NT2/D1 (cell line): Measurements from ENCODE around the gene LRFN2.

ENCODE experiments used
- DNase-seq: peaks from one replicate; pipeline ENCODE4 v3.0.0-alpha.2; 2011; ENCODE audit warnings: low read depth, low spot score
- H3K27me3 ChIP-seq: 2 replicates; pipeline ENCODE4 v1.6.0; 2011; ENCODE audit warnings: mild to moderate bottlenecking; ENCODE audit not compliant: insufficient read length, insufficient read depth
- H3K36me3 ChIP-seq: 2 replicates; pipeline ENCODE4 v1.6.1; 2011; ENCODE audit warnings: mild to moderate bottlenecking, low read length, mixed read lengths; ENCODE audit not compliant: insufficient read depth, insufficient read length
- H3K4me1 ChIP-seq: 2 replicates; pipeline ENCODE4 v1.5.1; 2011; ENCODE audit not compliant: insufficient read depth, insufficient read length
- H3K4me3 ChIP-seq: 2 replicates; pipeline ENCODE4 v1.5.1; 2011; ENCODE audit warnings: low read depth; ENCODE audit not compliant: insufficient read length
- H3K9ac ChIP-seq: 2 replicates; pipeline ENCODE4 v1.6.0; 2011; ENCODE audit warnings: low read depth; ENCODE audit not compliant: insufficient read length
- H3K9me3 ChIP-seq: 2 replicates; pipeline ENCODE4 v1.5.1; 2011; ENCODE audit warnings: mild to moderate bottlenecking, low read length; ENCODE audit not compliant: insufficient read depth
- SUZ12 ChIP-seq: IDR thresholded peaks from 2 replicates; pipeline ENCODE4 v1.6.1; 2011; ENCODE audit not compliant: insufficient read length, insufficient read depth; ENCODE audit errors: extremely low read depth
- YY1 ChIP-seq: IDR thresholded peaks from 2 replicates; pipeline ENCODE4 v1.6.1; 2011; ENCODE audit not compliant: insufficient read length, insufficient read depth
- ZNF274 ChIP-seq: IDR thresholded peaks from 2 replicates; pipeline ENCODE4 v1.6.1; 2011; ENCODE audit warnings: mild to moderate bottlenecking, low read depth, low read length

Gene LRFN2

DNA sequence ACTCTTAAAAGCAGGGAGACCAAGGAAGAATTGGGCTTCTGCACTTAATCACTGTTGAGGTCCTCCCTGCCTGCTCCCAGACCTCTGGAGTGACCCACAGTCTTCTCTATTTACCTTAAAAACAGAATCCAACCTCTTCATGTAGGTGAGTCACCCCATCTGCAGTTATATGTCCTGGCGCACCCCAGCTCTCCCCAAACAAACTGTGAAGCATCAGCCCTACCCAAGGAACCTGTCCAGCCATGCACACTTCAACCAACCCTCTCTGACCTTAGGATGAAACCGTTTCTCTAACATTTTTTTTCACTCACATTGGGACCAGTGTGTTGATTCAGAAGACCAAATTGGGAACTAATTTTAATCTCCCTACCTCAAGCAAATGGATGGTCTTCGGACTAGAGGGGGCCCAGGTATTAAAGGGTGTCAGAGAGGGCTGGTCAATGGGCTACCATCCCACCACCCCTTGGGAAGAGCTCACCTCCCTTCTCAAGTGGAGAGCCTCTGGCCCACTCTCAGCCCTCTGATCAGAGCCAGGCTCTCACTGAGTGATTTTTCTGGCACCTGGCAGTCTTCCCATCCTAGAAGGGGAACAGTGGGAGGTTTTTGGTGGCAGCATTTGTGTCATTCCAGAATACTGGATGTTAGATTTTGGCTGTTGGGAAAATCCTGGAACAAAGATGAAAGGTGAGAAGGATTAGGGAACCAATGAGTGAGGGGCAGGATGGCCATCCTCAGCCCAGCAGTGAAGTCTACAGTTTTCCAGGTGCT lies 203.6 kb downstream of the LRFN2 start:
- DNase-seq: no peak
- TF ChIP-seq YY1: no peak
- TF ChIP-seq ZNF274: no peak
- no peak for TF ChIP-seq SUZ12
- H3K4me3 ChIP-seq: no peak overlapping the region
- no peaks in the 10 kb centered on the region for H3K27me3 ChIP-seq
- H3K9ac ChIP-seq: no peak overlapping the region
- no peaks in the 10 kb centered on the region for H3K9me3 ChIP-seq
- no peaks in the 10 kb centered on the region for H3K4me1 ChIP-seq
- H3K36me3 ChIP-seq: no peaks in the 10 kb centered on the region

DNA sequence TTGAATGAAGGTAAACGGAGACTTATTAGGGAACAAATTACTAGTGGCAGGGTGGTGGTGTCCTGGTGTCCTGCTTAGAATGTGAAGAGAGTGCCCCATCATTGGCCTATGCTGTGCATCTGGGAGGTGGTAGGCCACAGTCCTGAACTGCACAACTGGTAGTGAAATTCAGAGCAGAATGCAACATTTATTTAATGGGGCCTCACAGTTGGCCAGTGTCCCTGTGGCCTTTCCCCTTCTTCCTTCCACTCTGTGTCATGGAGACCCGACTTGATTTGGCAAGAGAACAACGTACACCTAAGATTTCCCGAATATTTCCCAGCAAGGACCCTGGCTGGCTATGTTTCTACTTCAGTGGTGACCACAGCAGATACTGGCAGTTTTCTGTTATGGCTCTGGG lies 206.9 kb downstream of the LRFN2 start:
- Histone ChIP-seq H3K27me3 (no peaks in the 10 kb centered on the region), H3K9ac (no peak overlapping the region), H3K4me3 (no peak overlapping the region), H3K9me3 (no peaks in the 10 kb centered on the region), H3K4me1 (no peaks in the 10 kb centered on the region), H3K36me3 (no peaks in the 10 kb centered on the region)
- no peak for DNase-seq
- no peak for TF ChIP-seq SUZ12
- no peak for TF ChIP-seq YY1
- TF ChIP-seq ZNF274: no peak

DNA sequence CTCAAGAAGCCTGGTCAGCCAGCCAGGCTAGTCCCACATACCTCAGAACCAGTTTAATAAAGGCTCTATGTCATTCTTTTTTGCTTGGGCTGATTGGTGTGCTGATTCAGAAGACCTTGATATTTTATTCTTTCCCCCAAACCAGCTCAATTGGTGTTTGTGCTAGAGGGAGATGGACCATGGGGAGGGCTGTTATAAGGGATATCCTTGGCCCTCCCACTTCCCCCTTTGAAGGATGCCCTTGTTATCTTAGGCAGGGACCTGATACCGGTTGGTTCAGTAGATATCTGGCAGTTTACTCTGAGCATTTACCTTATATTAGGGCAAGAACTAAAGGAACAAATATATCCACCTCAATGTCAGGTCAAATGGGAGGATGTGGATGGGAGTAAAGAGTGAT lies 207.4 kb downstream of the LRFN2 start:
- Histone ChIP-seq H3K9me3 (no peaks in the 10 kb centered on the region), H3K36me3 (no peaks in the 10 kb centered on the region), H3K4me1 (no peaks in the 10 kb centered on the region), H3K9ac (no peak overlapping the region), H3K27me3 (no peaks in the 10 kb centered on the region), H3K4me3 (no peak overlapping the region)
- no peak for DNase-seq
- no peak for TF ChIP-seq ZNF274
- TF ChIP-seq YY1: no peak
- no peak for TF ChIP-seq SUZ12

DNA sequence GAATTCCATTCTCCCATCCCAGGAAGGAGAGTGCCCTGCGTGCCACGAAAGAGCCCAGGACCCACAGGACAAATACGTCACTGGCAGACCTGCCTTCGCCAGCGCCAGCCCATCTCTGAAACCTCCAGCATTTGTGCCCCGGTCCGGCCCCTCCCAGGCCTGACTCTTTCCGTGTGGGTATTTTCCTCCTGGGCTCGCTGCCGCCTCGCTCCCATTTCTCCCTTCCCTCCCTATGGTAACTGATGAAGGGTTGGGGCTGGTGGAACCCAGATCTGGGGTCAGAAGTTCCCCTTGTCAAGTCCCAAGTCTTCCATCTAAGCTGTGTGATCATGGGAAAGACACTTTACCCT lies 208.5 kb downstream of the LRFN2 start:
- H3K36me3 ChIP-seq: no peaks in the 10 kb centered on the region
- DNase-seq: no peak
- H3K4me3 ChIP-seq: no peak overlapping the region
- H3K4me1 ChIP-seq: no peaks in the 10 kb centered on the region
- H3K9ac ChIP-seq: no peak overlapping the region
- TF ChIP-seq ZNF274 (no peak), SUZ12 (no peak)
- H3K9me3 ChIP-seq: no peaks in the 10 kb centered on the region
- H3K27me3 ChIP-seq: no peaks in the 10 kb centered on the region

DNA sequence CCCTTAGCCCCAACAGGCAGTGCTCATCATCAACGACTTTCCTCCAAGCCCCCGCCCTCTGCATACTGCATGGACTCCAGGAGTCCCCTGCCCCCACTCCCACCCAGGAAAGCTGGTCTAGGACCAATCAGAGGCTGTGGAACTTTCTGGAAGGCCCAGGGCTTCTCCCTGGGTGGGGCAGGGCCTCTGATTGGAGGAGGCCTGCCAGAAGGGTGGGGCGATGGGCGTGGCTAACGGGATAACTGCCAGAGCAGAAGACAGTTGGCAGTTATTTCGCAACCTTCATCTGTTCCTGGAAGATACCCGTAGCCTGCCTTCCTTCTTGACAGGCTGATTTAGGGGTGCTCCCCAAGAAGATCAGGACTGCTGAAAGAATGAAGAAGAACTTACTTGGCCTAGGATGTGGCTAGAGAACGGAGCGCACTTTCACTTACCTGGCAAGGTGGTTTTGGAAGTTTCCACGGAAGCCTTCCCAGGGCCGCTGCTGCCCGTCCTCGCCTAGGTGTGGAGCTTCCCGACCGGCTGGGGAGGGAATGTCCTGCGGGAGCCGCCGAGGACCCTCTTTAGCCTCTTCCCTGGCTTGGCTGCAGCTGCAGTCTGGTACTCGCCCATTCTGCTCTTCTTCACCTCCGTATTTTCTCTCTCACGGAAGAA lies 209.0 kb downstream of the LRFN2 start:
- DNase-seq: no peak
- Histone ChIP-seq H3K27me3 (no peaks in the 10 kb centered on the region), H3K9me3 (no peaks in the 10 kb centered on the region), H3K4me3 (no peak overlapping the region), H3K9ac (no peak overlapping the region), H3K4me1 (no peaks in the 10 kb centered on the region), H3K36me3 (no peaks in the 10 kb centered on the region)
- TF ChIP-seq SUZ12 (no peak), YY1 (no peak), ZNF274 (no peak)

DNA sequence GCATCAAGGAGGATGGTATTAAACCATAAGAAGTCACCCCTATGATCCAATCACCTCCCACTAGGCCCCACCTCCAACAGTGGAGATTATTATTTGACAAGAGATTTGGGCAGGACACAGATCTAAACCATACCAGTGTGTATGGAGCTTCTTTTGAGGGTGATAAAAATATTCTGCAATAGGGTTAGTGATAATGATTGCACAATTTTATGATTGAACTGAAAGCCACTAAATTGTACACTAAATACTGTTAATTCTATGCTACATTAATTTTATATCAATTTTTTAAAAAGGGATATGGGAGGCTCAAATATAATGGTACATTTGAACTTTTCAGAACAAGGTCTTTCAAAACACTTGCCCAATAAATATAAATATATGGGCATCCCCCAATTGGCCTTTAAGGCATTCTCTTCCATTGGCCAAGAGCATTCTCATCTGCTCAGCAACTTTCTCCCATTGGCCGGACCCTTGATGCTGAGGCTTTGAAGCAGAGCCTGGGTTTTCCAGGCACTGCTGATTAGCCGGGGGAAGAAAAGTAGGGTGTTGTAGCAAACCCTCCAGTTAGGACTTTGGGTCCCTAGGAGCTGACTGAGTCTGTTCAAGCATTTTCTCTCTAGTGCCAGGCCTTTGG lies 209.9 kb downstream of the LRFN2 start:
- TF ChIP-seq YY1: no peak
- no peak for TF ChIP-seq SUZ12
- TF ChIP-seq ZNF274: no peak
- H3K4me1 ChIP-seq: no peaks in the 10 kb centered on the region
- no peaks in the 10 kb centered on the region for H3K36me3 ChIP-seq
- no peaks in the 10 kb centered on the region for H3K27me3 ChIP-seq
- H3K9me3 ChIP-seq: no peaks in the 10 kb centered on the region
- no peak overlapping the region for H3K9ac ChIP-seq
- no peak for DNase-seq
- H3K4me3 ChIP-seq: no peak overlapping the region

DNA sequence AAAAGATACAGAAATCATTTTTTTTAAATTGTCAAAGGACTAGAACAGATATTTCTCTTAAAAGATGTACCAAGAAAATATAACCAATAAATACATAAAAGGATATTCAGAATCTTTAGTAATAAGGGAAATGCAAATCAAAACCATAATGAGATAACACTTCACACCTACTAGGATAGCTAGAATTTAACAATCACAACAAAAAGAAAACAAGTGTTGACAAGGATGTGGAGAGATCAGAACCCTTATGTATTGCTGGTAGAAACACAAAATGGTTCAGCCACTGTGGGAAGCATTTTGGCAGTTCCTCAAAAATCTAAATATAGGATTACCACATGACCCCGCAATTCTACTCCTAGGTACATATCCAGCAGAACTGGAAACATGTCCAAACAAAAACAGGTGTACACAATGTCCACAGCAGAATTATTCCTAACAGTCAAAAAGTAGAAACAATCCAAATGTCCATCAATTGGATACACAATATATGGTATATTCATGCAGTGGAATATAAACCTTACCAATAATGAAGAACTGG lies 211.0 kb downstream of the LRFN2 start:
- H3K4me3 ChIP-seq: no peak overlapping the region
- TF ChIP-seq ZNF274: no peak
- no peak for TF ChIP-seq YY1
- no peak for TF ChIP-seq SUZ12
- no peaks in the 10 kb centered on the region for H3K36me3 ChIP-seq
- no peak for DNase-seq
- H3K4me1 ChIP-seq: no peaks in the 10 kb centered on the region
- no peaks in the 10 kb centered on the region for H3K9me3 ChIP-seq
- no peak overlapping the region for H3K9ac ChIP-seq
- H3K27me3 ChIP-seq: no peaks in the 10 kb centered on the region
